Inflammatory macrophage (primary cell): Measurements from ENCODE around the gene TBC1D2.
A peak's percentile ranks its signal among the peaks of the same experiment; 100 is the strongest.

Experiments
- DNase-seq, 2 donors: peaks; one replicate each; pipeline ENCODE4 v3.0.0-alpha.2; 2020 to 2022

The TBC1D2 gene

GRCh38 chr9:98217255-98217654 is 38.2 kb downstream of the TBC1D2 start:
- no peak for DNase-seq

- no peak for DNase-seq
Measured at GRCh38 chr9:98216391-98216790, 39.1 kb downstream of the TBC1D2 start.

- DNase-seq = no peak
Measured at GRCh38 chr9:98215821-98216220, 39.6 kb downstream of the TBC1D2 start.

GRCh38 chr9:98215271-98215670 is 40.2 kb downstream of the TBC1D2 start:
- no peak for DNase-seq

GRCh38 chr9:98214811-98215210 is 40.6 kb downstream of the TBC1D2 start:
- DNase-seq = no peak

- no peak for DNase-seq
Measured at GRCh38 chr9:98211260-98211659, 44.2 kb downstream of the TBC1D2 start.

GRCh38 chr9:98210435-98210834 is 45.0 kb downstream of the TBC1D2 start:
- DNase-seq = no peak

- DNase-seq = no peak
Measured at GRCh38 chr9:98209530-98209929, 45.9 kb downstream of the TBC1D2 start.

GRCh38 chr9:98208635-98209034 is 46.8 kb downstream of the TBC1D2 start:
- DNase-seq = no peak

- DNase-seq = no peak
Measured at GRCh38 chr9:98207606-98208005, 47.8 kb downstream of the TBC1D2 start.

- DNase-seq = no peak
Measured at GRCh38 chr9:98206754-98207153, 48.7 kb downstream of the TBC1D2 start.

- no peak for DNase-seq
Measured at GRCh38 chr9:98204692-98205091, 50.8 kb downstream of the TBC1D2 start.

- no peak for DNase-seq
Measured at GRCh38 chr9:98203153-98203552, 52.3 kb downstream of the TBC1D2 start.

- DNase-seq = no peak
Measured at GRCh38 chr9:98202252-98202651, 53.2 kb downstream of the TBC1D2 start.

- no peak for DNase-seq
Measured at GRCh38 chr9:98201749-98202148, 53.7 kb downstream of the TBC1D2 start.

GRCh38 chr9:98201102-98201501 is 54.3 kb downstream of the TBC1D2 start:
- no peak for DNase-seq

- no peak for DNase-seq
Measured at GRCh38 chr9:98199388-98200033, 55.9 kb downstream of the TBC1D2 start.

- no peak for DNase-seq
Measured at GRCh38 chr9:98195671-98196070, 59.8 kb downstream of the TBC1D2 start.

- DNase-seq = peak in 1 of 2 donors; percentile 17
Measured at GRCh38 chr9:98193336-98193944, 62.0 kb downstream of the TBC1D2 start.

- peak; percentile 76 to 86 for DNase-seq
Measured at GRCh38 chr9:98192503-98193335, 62.7 kb downstream of the TBC1D2 start, which contains the start of gene CORO2A. CORO2A (minus strand) TSS chr9:98192637; CDS start chr9:98157660, 34,977 bp downstream.

GRCh38 chr9:98191671-98192502 is 63.6 kb downstream of the TBC1D2 start:
- peak; percentile 31 to 67 for DNase-seq

GRCh38 chr9:98191181-98191608 is 64.3 kb downstream of the TBC1D2 start:
- DNase-seq = no peak

GRCh38 chr9:98190757-98191105 is 64.7 kb downstream of the TBC1D2 start:
- DNase-seq = no peak
